SK-N-SH (cell line): ENCODE measurements around the gene SHH. TPM values are rescaled to one million over a fixed set of nuclear protein-coding genes. Genes with fewer than 3 reads are reported as not detected.

Source experiments
- CTCF ChIA-PET: fragments of 300-600, 350-600 bp; formaldehyde crosslinking; extraction: SDS; loops from one replicate; lab custom pipeline; 2021; lab: Yijun Ruan, JAX
- POLR2A ChIA-PET: fragments of 350-600 bp; sonication (Branson Sonifier 250); formaldehyde crosslinking; extraction: SDS; loops from one replicate; lab custom pipeline; 2020; ENCODE audit warnings: antibody characterized with exemption, inconsistent platforms; lab: Yijun Ruan, JAX
- DNase-seq: peaks from one replicate; pipeline ENCODE4 v3.0.0; 2012
- H2AFZ ChIP-seq: fragments of 200-600 bp; sonication (generic); 2 replicates; pipeline ENCODE4 v1.8.1; 2016; ENCODE audit warnings: antibody characterized with exemption, mild to moderate bottlenecking, low read depth
- H3F3A ChIP-seq: fragments of 200-600 bp; sonication (generic); replicated peaks from 2 replicates; pipeline ENCODE3; 2016; ENCODE audit warnings: antibody characterized with exemption, mild to moderate bottlenecking; ENCODE audit not compliant: insufficient read depth
- H3K27ac ChIP-seq, 2 experiments: fragments of 200-500 bp in 1 of 2; fragments of 200-600 bp in 1 of 2; sonication (Bioruptor generic) in 1 of 2; sonication (generic), shearing (Covaris generic) in 1 of 2; 2 replicates each; pipeline versions ENCODE4 v1.5.1 to v1.6.1; 2014 to 2016; ENCODE audit warnings: low read depth in 2 of 2, inconsistent platforms in 1 of 2, low read length in 1 of 2, mild to moderate bottlenecking in 1 of 2, mixed read lengths in 1 of 2
- H3K27me3 ChIP-seq: fragments of 200-600 bp; sonication (generic), shearing (Covaris generic); 2 replicates; pipeline ENCODE4 v1.6.1; 2016; ENCODE audit warnings: mixed run types; ENCODE audit not compliant: insufficient read depth
- H3K36me3 ChIP-seq, 2 experiments: fragments of 200-500 bp in 1 of 2; fragments of 200-600 bp in 1 of 2; sonication (Bioruptor generic) in 1 of 2; sonication (generic) in 1 of 2; replicated peaks in 1 of 2; 2 replicates each; pipeline versions ENCODE3 to v1.5.1; 2014 to 2016; ENCODE audit warnings: low read length in 1 of 2, mild to moderate bottlenecking in 1 of 2; ENCODE audit not compliant: insufficient read depth in 2 of 2, control insufficient read depth in 1 of 2
- H3K4me1 ChIP-seq, 2 experiments: fragments of 200-500 bp in 1 of 2; fragments of 200-600 bp in 1 of 2; sonication (Bioruptor generic) in 1 of 2; sonication (generic), shearing (Covaris generic) in 1 of 2; 2 replicates each; pipeline versions ENCODE4 v1.5.1 to v1.6.1; 2014 to 2016; ENCODE audit warnings: low read depth in 1 of 2, low read length in 1 of 2, mixed run types in 1 of 2; ENCODE audit not compliant: insufficient read depth in 2 of 2, control insufficient read depth in 1 of 2
- H3K4me2 ChIP-seq: fragments of 200-600 bp; sonication (generic), shearing (Covaris generic); 2 replicates; pipeline ENCODE4 v1.6.1; 2017; ENCODE audit warnings: mixed run types
- H3K4me3 ChIP-seq, 2 experiments: fragments of 200-500 bp in 1 of 2; fragments of 200-600 bp in 1 of 2; sonication (Bioruptor generic) in 1 of 2; sonication (generic), shearing (Covaris generic) in 1 of 2; 2 replicates each; pipeline versions ENCODE4 v1.5.1 to v1.8.1; 2014 to 2016; ENCODE audit warnings: low read depth in 2 of 2, inconsistent platforms in 1 of 2, low read length in 1 of 2, mild to moderate bottlenecking in 1 of 2, mixed read lengths in 1 of 2, moderate library complexity in 1 of 2
- H3K79me2 ChIP-seq: fragments of 200-600 bp; sonication (generic); 2 replicates; pipeline ENCODE4 v1.8.1; 2017; ENCODE audit warnings: mild to moderate bottlenecking; ENCODE audit not compliant: insufficient read depth
- H3K9ac ChIP-seq: fragments of 200-600 bp; sonication (generic); 2 replicates; pipeline ENCODE4 v1.6.1; 2017; ENCODE audit warnings: mixed run types
- H3K9me2 ChIP-seq: fragments of 200-600 bp; sonication (generic); 2 replicates; pipeline ENCODE4 v1.6.1; 2017; ENCODE audit warnings: mixed run types
- H3K9me3 ChIP-seq: fragments of 200-600 bp; sonication (generic); 2 replicates; pipeline ENCODE4 v1.6.1; 2017; ENCODE audit warnings: mixed run types, mild to moderate bottlenecking, moderate library complexity
- H4K20me1 ChIP-seq: fragments of 200-600 bp; sonication (generic); 2 replicates; pipeline ENCODE4 v1.6.1; 2017; ENCODE audit warnings: mild to moderate bottlenecking, mixed run types; ENCODE audit not compliant: insufficient read depth
- CHD2 ChIP-seq: fragments of 150-350 bp; IDR thresholded peaks from 2 replicates; pipeline ENCODE4 v1.6.1; 2018; ENCODE audit warnings: low read length; ENCODE audit not compliant: partially characterized antibody
- EZH2phosphoT487 ChIP-seq: fragments of 200-600 bp; sonication (generic); IDR thresholded peaks from 2 replicates; pipeline ENCODE4 v1.6.1; 2017; ENCODE audit warnings: low read depth, mixed run types, mild to moderate bottlenecking, antibody characterized with exemption, moderate library complexity, borderline replicate concordance
- FOXM1 ChIP-seq: IDR thresholded peaks from 2 replicates; pipeline ENCODE4 v1.4.0; 2012; ENCODE audit warnings: low read depth, mild to moderate bottlenecking
- JUND ChIP-seq: IDR thresholded peaks from 2 replicates; pipeline ENCODE4 v1.4.0; 2012
- MXI1 ChIP-seq: IDR thresholded peaks from 2 replicates; pipeline ENCODE4 v1.6.1; 2012; ENCODE audit warnings: mild to moderate bottlenecking, low read depth, low read length, improper control_type of control experiment
- NFIC ChIP-seq: IDR thresholded peaks from 2 replicates; pipeline ENCODE4 v1.4.0; 2012; ENCODE audit warnings: borderline replicate concordance
- NRF1 ChIP-seq: IDR thresholded peaks from 2 replicates; pipeline ENCODE4 v1.6.1; 2012; ENCODE audit warnings: low read depth, mild to moderate bottlenecking, low read length
- PBX3 ChIP-seq: IDR thresholded peaks from 2 replicates; pipeline ENCODE4; 2012
- RXRA ChIP-seq: IDR thresholded peaks from 2 replicates; pipeline ENCODE4 v1.4.0; 2012; ENCODE audit warnings: low read depth, mild to moderate bottlenecking, borderline replicate concordance
- TCF12 ChIP-seq: IDR thresholded peaks from 2 replicates; pipeline ENCODE4 v1.4.0; 2012
- TEAD4 ChIP-seq: IDR thresholded peaks from 2 replicates; pipeline ENCODE4 v1.4.0; 2012; ENCODE audit warnings: mild to moderate bottlenecking, borderline replicate concordance; ENCODE audit not compliant: insufficient read depth
- WGBS: methylation state at CpG from one replicate; pipeline ENCODE4 v1.1.6; 2017; ENCODE audit warnings: low lambda C conversion rate; 5-methylcytosine and 5-hydroxymethylcytosine counted together
- polyA plus RNA-seq, 3 experiments: library from polyadenylated mRNA; depleted of rRNA; stranded (reverse); fragments of >200 nt; gene quantifications; 2 replicates each; pipeline ENCODE4 v1.2.3, GENCODE V29; 2012
- TF ChIP-seq, protein P1 (sequence below): IDR thresholded peaks from 2 replicates; pipeline ENCODE4 v1.4.0; 2012; ENCODE audit warnings: low read depth, borderline replicate concordance
- TF ChIP-seq, protein P2 (sequence below): IDR thresholded peaks from 2 replicates; pipeline ENCODE4 v1.6.1; 2012; ENCODE audit warnings: mild to moderate bottlenecking, low read depth, low read length, moderate library complexity

Gene SHH
- polyA plus RNA-seq, 1 of the 3 experiments (the other 2 are of a cell fraction), result not detected

DNA sequence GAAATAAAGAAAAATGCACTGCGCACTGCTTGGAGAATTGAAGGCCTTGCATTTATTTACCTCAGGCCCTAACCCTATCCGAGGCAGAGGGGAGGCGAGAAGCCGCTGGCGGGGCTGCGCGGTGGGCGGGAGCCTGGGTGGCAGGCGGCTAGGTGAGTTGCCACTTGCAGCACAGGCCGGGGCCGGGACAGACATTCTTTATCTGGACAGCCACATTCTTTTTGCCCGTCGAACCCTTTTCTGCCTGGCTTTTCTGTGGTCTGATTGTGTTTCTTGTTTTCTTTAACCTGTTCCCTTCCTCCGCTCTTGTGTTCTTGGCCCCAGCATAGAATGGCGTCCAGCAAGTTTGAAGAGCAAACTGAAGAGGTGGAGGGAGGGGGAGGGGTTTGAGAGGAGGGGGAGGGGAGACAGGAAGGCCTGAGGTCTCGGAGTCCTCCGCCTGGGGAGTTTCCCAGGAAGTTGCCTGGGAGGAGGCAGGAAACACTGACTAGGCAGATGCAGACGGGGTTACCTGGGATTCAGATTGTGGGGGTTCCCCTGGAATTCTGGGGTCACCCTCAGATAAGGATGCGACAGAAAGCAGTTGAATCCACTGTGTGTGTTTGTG is 5.1 kb downstream of the SHH start:
- peaks cover 95% of the 10 kb centered on the region for H3K27me3 ChIP-seq
- no peaks in the 10 kb centered on the region for H3K36me3 ChIP-seq
- no peaks in the 10 kb centered on the region for H3K9me3 ChIP-seq
- H3K4me2 ChIP-seq, result no peak overlapping the region
- no peaks in the 10 kb centered on the region for H3K9me2 ChIP-seq
- no peak overlapping the region for H3K9ac ChIP-seq
- H3F3A ChIP-seq, result peaks cover 4% of the 10 kb centered on the region
- TF ChIP-seq NFIC, result no peak
- no peak for TF ChIP-seq TEAD4
- TF ChIP-seq TCF12, result no peak
- TF ChIP-seq, protein P1, sequence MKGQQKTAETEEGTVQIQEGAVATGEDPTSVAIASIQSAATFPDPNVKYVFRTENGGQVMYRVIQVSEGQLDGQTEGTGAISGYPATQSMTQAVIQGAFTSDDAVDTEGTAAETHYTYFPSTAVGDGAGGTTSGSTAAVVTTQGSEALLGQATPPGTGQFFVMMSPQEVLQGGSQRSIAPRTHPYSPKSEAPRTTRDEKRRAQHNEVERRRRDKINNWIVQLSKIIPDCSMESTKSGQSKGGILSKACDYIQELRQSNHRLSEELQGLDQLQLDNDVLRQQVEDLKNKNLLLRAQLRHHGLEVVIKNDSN, result no peak
- TF ChIP-seq MXI1, result no peak
- TF ChIP-seq, protein P2, sequence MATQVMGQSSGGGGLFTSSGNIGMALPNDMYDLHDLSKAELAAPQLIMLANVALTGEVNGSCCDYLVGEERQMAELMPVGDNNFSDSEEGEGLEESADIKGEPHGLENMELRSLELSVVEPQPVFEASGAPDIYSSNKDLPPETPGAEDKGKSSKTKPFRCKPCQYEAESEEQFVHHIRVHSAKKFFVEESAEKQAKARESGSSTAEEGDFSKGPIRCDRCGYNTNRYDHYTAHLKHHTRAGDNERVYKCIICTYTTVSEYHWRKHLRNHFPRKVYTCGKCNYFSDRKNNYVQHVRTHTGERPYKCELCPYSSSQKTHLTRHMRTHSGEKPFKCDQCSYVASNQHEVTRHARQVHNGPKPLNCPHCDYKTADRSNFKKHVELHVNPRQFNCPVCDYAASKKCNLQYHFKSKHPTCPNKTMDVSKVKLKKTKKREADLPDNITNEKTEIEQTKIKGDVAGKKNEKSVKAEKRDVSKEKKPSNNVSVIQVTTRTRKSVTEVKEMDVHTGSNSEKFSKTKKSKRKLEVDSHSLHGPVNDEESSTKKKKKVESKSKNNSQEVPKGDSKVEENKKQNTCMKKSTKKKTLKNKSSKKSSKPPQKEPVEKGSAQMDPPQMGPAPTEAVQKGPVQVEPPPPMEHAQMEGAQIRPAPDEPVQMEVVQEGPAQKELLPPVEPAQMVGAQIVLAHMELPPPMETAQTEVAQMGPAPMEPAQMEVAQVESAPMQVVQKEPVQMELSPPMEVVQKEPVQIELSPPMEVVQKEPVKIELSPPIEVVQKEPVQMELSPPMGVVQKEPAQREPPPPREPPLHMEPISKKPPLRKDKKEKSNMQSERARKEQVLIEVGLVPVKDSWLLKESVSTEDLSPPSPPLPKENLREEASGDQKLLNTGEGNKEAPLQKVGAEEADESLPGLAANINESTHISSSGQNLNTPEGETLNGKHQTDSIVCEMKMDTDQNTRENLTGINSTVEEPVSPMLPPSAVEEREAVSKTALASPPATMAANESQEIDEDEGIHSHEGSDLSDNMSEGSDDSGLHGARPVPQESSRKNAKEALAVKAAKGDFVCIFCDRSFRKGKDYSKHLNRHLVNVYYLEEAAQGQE, result no peak
- TF ChIP-seq CHD2, result no peak
- no peak for TF ChIP-seq RXRA
- no peaks in the 10 kb centered on the region for H4K20me1 ChIP-seq
- H3K4me3 ChIP-seq, result no peak overlapping the region
- no peaks in the 10 kb centered on the region for H3K79me2 ChIP-seq
- peaks cover 0 to 16% of the 10 kb centered on the region in 2 experiments; a peak in 2 of 4 replicates for H3K4me1 ChIP-seq
- DNase-seq, result no peak
- 38% methylated on average over 19 of the region's 19 CpGs for WGBS
- H2AFZ ChIP-seq, result no peak overlapping the region
- no peak overlapping the region for H3K27ac ChIP-seq
- ChIA-PET CTCF (interaction anchor here (0.6 to 1.5 kb wide), 2 partner anchors 11 to 12 kb away, joined by 3 to 5 read pairs; no protein-coding TSS in a partner anchor), POLR2A (no interaction called here)

DNA sequence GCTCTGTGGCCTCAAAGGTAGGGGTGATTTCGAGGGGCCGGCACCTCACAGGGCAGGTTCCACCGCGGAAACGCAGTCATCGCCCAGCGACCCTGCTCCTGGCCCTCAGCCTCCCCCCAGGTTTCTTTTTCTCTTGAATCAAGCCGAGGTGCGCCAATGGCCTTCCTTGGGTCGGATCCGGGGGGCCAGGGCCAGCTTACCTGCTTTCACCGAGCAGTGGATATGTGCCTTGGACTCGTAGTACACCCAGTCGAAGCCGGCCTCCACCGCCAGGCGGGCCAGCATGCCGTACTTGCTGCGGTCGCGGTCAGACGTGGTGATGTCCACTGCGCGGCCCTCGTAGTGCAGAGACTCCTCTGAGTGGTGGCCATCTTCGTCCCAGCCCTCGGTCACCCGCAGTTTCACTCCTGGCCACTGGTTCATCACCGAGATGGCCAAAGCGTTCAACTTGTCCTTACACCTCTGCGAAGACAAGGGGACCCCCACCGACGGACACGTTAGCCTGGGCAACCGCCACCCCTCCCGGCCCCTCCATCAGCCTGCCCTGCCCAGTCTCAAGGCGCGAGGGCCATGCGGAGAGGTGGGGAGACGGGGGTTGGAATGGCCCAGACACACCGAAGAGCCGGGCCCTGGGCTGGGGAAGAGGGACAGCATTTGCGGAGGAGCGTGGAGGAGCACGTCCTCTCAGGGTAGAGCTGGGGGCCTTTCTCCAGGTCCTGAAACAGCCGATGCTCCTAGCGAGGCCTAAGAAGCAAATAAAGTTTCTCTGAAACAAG is 6.0 kb downstream of the SHH start:
- POLR2A ChIA-PET, result no interaction called here
- Histone ChIP-seq H3K4me1 (peaks cover 0 to 16% of the 10 kb centered on the region in 2 experiments; a peak in 2 of 4 replicates), H2AFZ (no peak overlapping the region), H3K36me3 (no peaks in the 10 kb centered on the region), H3K9me2 (no peaks in the 10 kb centered on the region), H4K20me1 (no peaks in the 10 kb centered on the region), H3K27ac (no peak overlapping the region), H3K9ac (no peak overlapping the region), H3K9me3 (no peaks in the 10 kb centered on the region), H3K79me2 (no peaks in the 10 kb centered on the region), H3F3A (peaks cover 4% of the 10 kb centered on the region), H3K27me3 (peaks cover 93% of the 10 kb centered on the region), H3K4me3 (peak overlapping the region in 1 of 2 experiments; percentile 59; a peak in 1 of 4 replicates), H3K4me2 (peak overlapping the region; percentile 95)
- 28% methylated on average over 39 of the region's 47 CpGs for WGBS
- peak; percentile 67 for DNase-seq
- CTCF ChIA-PET, result interaction anchor here (0.7 to 2.8 kb wide), 16 partner anchors 9 to 1018 kb away, joined by 3 to 33 read pairs (median 4); no protein-coding TSS in a partner anchor
- TF ChIP-seq MXI1, result no peak
- TF ChIP-seq, protein P1, result no peak
- TF ChIP-seq TCF12, result no peak
- TF ChIP-seq, protein P2, result no peak
- TF ChIP-seq CHD2, result no peak
- no peak for TF ChIP-seq EZH2phosphoT487
- no peak for TF ChIP-seq JUND
- no peak for TF ChIP-seq TEAD4
- TF ChIP-seq FOXM1, result no peak
- TF ChIP-seq NRF1, result no peak
- TF ChIP-seq PBX3, result no peak
